NCI-H526 (cell line): ENCODE results near the gene RCC1.
"Not testable (repeated sequence)": the region's sequence is repeated elsewhere in the genome, so short reads cannot be mapped to it uniquely, and the experiment has no call there.

Experiments
- DNase-seq, 2 experiments: peaks; one replicate each; lab custom pipeline; 2025; lab: John Stamatoyannopoulos, UW

The RCC1 gene

GRCh38 chr1:28551381-28551780, 45.5 kb downstream of the RCC1 start:
- DNase-seq: no peak

GRCh38 chr1:28552758-28553663, 47.2 kb downstream of the RCC1 start, which contains the start of gene TRNAU1AP:
TRNAU1AP (plus strand) TSS chr1:28553085; CDS start chr1:28553111, 26 bp downstream.
- DNase-seq: peak; percentile 88 to 98

GRCh38 chr1:28560886-28561285, 55.0 kb downstream of the RCC1 start:
- no peak for DNase-seq

GRCh38 chr1:28564310-28564709, 58.5 kb downstream of the RCC1 start:
- DNase-seq: no peak

- DNase-seq: no peak
These were observed 59.2 kb downstream of the RCC1 start for GRCh38 chr1:28565040-28565439.

GRCh38 chr1:28565726-28566125, 59.9 kb downstream of the RCC1 start:
- DNase-seq: no peak

- DNase-seq: no peak
These were observed 61.1 kb downstream of the RCC1 start for GRCh38 chr1:28566931-28567330.

GRCh38 chr1:28571911-28572310, 66.1 kb downstream of the RCC1 start:
- DNase-seq: no peak

- DNase-seq: not testable (repeated sequence)
These were observed 67.0 kb downstream of the RCC1 start for GRCh38 chr1:28572891-28573290.

GRCh38 chr1:28573564-28573963, 67.7 kb downstream of the RCC1 start:
- DNase-seq: no peak

- no peak for DNase-seq
These were observed 71.3 kb downstream of the RCC1 start for GRCh38 chr1:28577052-28577678.

- DNase-seq: no peak
These were observed 72.1 kb downstream of the RCC1 start for GRCh38 chr1:28577738-28578536.

- DNase-seq: no peak
These were observed 72.9 kb downstream of the RCC1 start for GRCh38 chr1:28578696-28579218.

GRCh38 chr1:28579401-28579800, 73.6 kb downstream of the RCC1 start:
- DNase-seq: no peak

GRCh38 chr1:28580722-28581530, 75.1 kb downstream of the RCC1 start:
- peak; percentile 55 to 69 for DNase-seq

- DNase-seq: peak; percentile 83 to 97
These were observed 75.8 kb downstream of the RCC1 start for GRCh38 chr1:28581531-28582247.

GRCh38 chr1:28582248-28582615, 76.4 kb downstream of the RCC1 start:
- DNase-seq: peak; percentile 26 to 64

- DNase-seq: not testable (repeated sequence)
These were observed 80.9 kb downstream of the RCC1 start for GRCh38 chr1:28586585-28587391.
